HG03103 (cell line): ENCODE measurements around the gene SCUBE3.

Experiments used
- ATAC-seq: cut with Tn5 transposase; IDR thresholded peaks from one replicate; pipeline ENCODE4 v1.9.1; 2021; ENCODE audit warnings: low read depth; ENCODE audit not compliant: unreplicated experiment

SCUBE3 gene

GRCh38 chr6:35237476-35237875 is 23.7 kb downstream of the SCUBE3 start:
- ATAC-seq, result no peak

- ATAC-seq, result no peak
Measured at GRCh38 chr6:35238843-35239289, 25.1 kb downstream of the SCUBE3 start.

- ATAC-seq, result no peak
Measured at GRCh38 chr6:35239581-35239980, 25.8 kb downstream of the SCUBE3 start.

GRCh38 chr6:35240838-35241801 is 27.4 kb downstream of the SCUBE3 start:
- ATAC-seq, result no peak

- ATAC-seq, result no peak
Measured at GRCh38 chr6:35242486-35242885, 28.7 kb downstream of the SCUBE3 start.

- no peak for ATAC-seq
Measured at GRCh38 chr6:35242906-35243305, 29.1 kb downstream of the SCUBE3 start.

- ATAC-seq, result no peak
Measured at GRCh38 chr6:35243386-35243958, 29.7 kb downstream of the SCUBE3 start.

- ATAC-seq, result no peak
Measured at GRCh38 chr6:35244551-35244950, 30.8 kb downstream of the SCUBE3 start.

- ATAC-seq, result no peak
Measured at GRCh38 chr6:35247642-35248231, 34.0 kb downstream of the SCUBE3 start.

GRCh38 chr6:35248300-35248699 is 34.5 kb downstream of the SCUBE3 start:
- no peak for ATAC-seq

GRCh38 chr6:35248965-35249364 is 35.2 kb downstream of the SCUBE3 start:
- no peak for ATAC-seq

- ATAC-seq, result no peak
Measured at GRCh38 chr6:35251949-35252348, 38.2 kb downstream of the SCUBE3 start.

GRCh38 chr6:35253249-35253648 is 39.5 kb downstream of the SCUBE3 start:
- no peak for ATAC-seq

GRCh38 chr6:35258336-35258735 is 44.6 kb downstream of the SCUBE3 start:
- no peak for ATAC-seq

- no peak for ATAC-seq
Measured at GRCh38 chr6:35258858-35259193, 45.1 kb downstream of the SCUBE3 start.

GRCh38 chr6:35259194-35259947 is 45.6 kb downstream of the SCUBE3 start, which contains the start of gene ZNF76:
TSS of gene ZNF76 (plus strand) at chr6:35259735. CDS start at chr6:35281152, 21,417 bp downstream.
- peak; percentile 80 for ATAC-seq

- ATAC-seq, result peak; percentile 30
Measured at GRCh38 chr6:35259948-35260590, 46.3 kb downstream of the SCUBE3 start.

GRCh38 chr6:35260591-35261570 is 47.1 kb downstream of the SCUBE3 start:
- ATAC-seq, result no peak

GRCh38 chr6:35262596-35262995 is 48.8 kb downstream of the SCUBE3 start:
- ATAC-seq, result no peak
